Calu3 (cell line): ENCODE measurements around the gene FRMD6. TPM values are rescaled to one million over a fixed set of nuclear protein-coding genes. Genes with fewer than 3 reads are reported as not detected.

ENCODE experiments used
- Bru-seq: library from RNA; stranded (reverse); fragments of 400-500 nt; gene quantifications from one replicate; lab custom pipeline; 2021; lab: Mats Ljungman, UMichigan
- BruChase-seq, 2 experiments: library from RNA; stranded (reverse); fragments of 400-500 nt; gene quantifications; one replicate each; lab custom pipeline; 2021; lab: Mats Ljungman, UMichigan
- BruUV-seq: library from RNA; stranded (reverse); fragments of 400-500 nt; replicated peaks from 2 replicates; lab custom pipeline; 2021; lab: Mats Ljungman, UMichigan
- CTCF ChIA-PET: fragments of 300-600 bp; sonication (Branson Sonifier 250); formaldehyde crosslinking; loops from one replicate; lab custom pipeline; 2022; ENCODE audit warnings: antibody characterized with exemption; lab: Charles Lee
- DNase-seq: peaks from one replicate; pipeline ENCODE4 v3.0.0; 2022
- H3K27ac Mint-ChIP-seq: one replicate; pipeline ENCODE4 v1.8.0; 2022; ENCODE audit warnings: mixed read lengths; ENCODE audit not compliant: unreplicated experiment
- H3K27me3 Mint-ChIP-seq: one replicate; pipeline ENCODE4 v1.8.0; 2022; ENCODE audit warnings: mixed read lengths; ENCODE audit not compliant: unreplicated experiment
- H3K36me3 Mint-ChIP-seq: one replicate; pipeline ENCODE4 v1.8.0; 2022; ENCODE audit warnings: mild to moderate bottlenecking, moderate library complexity, mixed read lengths; ENCODE audit not compliant: insufficient read depth, unreplicated experiment
- H3K4me1 Mint-ChIP-seq: one replicate; pipeline ENCODE4 v1.8.0; 2022; ENCODE audit warnings: mild to moderate bottlenecking, low read depth, mixed read lengths; ENCODE audit not compliant: unreplicated experiment
- H3K4me3 Mint-ChIP-seq: one replicate; pipeline ENCODE4 v1.8.0; 2022; ENCODE audit warnings: mild to moderate bottlenecking, low read depth, moderate library complexity, mixed read lengths; ENCODE audit not compliant: unreplicated experiment
- H3K9me3 Mint-ChIP-seq: one replicate; pipeline ENCODE4 v1.8.0; 2022; ENCODE audit warnings: low read depth, mixed read lengths; ENCODE audit not compliant: unreplicated experiment
- intact Hi-C: fragments of 100-400 bp; cut with micrococcal nuclease; formaldehyde crosslinking; loops from one replicate; pipeline ENCODE4 v1.10.0; 2022; ENCODE audit not compliant: unreplicated experiment
- long read RNA-seq: library from polyadenylated mRNA; stranded (forward); transcript quantifications from one replicate; pipeline ENCODE4 v2.0.0, GENCODE V29; 2022
- total RNA-seq: library from RNA; stranded (reverse); gene quantifications from 2 replicates; pipeline ENCODE4 v1.2.3, GENCODE V29; 2022
- TF ChIP-seq, protein P1 (sequence below): fragments of 200-600 bp; IDR thresholded peaks from one replicate; pipeline ENCODE4 v1.8.0; 2022; ENCODE audit warnings: antibody characterized with exemption; ENCODE audit not compliant: unreplicated experiment

Gene FRMD6
- total RNA-seq, result 17.0 and 33.3 TPM in 2 replicates
- percentile 56 among the genes with signal in this experiment for Bru-seq, nascent RNA
- percentile 47 among the genes with signal in this experiment for BruChase-seq, experiment 1, labeled RNA remaining after a 6-hour chase
- percentile 56 among the genes with signal in this experiment for BruChase-seq, experiment 2, labeled RNA remaining after a 2-hour chase
- long read RNA-seq, partial matches to known transcripts, result 1 of 10 reads
- long read RNA-seq, other reads (novel, unspliced or antisense), result 7 of 10 reads

DNA sequence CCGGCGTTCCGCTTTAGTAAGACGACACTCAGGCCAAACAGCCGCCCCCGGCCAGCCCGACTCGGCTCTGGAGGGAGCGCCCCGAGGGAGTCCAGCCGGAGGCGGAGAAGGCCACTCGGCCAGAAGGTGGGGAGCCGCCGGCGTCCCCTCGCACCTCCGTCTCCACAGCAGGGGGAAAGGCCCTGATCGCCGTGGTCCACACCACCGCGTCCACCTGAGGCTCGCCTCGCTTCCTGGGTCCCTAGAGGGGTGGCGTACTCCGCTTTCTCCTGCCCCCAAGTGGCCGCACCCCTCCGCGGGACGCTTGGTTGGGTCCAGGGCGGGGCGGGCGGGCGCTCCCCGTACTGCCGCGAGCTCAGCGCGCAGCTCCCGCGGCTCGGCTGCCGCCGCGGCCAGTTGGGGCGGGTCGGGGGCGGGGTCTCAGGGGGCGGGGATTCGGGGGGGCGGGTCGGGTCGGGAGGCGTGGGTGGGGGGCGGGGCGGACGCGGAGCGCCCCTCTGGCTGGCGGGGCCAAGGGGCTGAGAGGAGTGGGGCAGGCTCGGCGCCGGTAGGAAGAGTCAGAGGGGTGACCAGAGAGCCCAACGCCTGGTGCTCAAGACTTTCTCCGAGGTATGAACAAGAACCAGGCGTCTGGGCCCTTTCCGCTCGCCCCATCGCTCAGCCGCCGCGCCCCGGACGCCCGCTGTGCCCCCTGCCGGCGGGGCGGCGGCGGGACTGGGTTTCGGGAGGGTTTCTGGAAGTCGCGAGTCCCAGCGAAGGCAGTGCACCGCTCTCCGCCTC, at the start of gene FRMD6:
Gene FRMD6, plus strand, starts transcription at position 523 of the 780 bp plus-strand sequence. CDS start 37,927 bp downstream, outside the sequence.
- Mint-ChIP-seq H3K27ac (peak within 1 kb of the TSS; percentile 58), H3K9me3 (no peaks in the 10 kb centered on the region), H3K4me3 (peak within 1 kb of the TSS; percentile 80), H3K36me3 (peaks cover 36% of the 10 kb centered on the region), H3K27me3 (no peaks in the 10 kb centered on the region), H3K4me1 (peaks cover 17% of the 10 kb centered on the region)
- peak; percentile 84 for DNase-seq
- BruUV-seq, result no TSS peak
- CTCF ChIA-PET, result interaction anchor here (0.6 to 2.6 kb wide), 16 partner anchors 18 to 418 kb away, joined by 3 to 17 read pairs (median 4); no protein-coding TSS in a partner anchor
- intact Hi-C loops, result loop anchor here (2.0 to 10.0 kb wide), 4 partner anchors 117 to 689 kb away; no protein-coding TSS in a partner anchor
- TF ChIP-seq, protein P1, sequence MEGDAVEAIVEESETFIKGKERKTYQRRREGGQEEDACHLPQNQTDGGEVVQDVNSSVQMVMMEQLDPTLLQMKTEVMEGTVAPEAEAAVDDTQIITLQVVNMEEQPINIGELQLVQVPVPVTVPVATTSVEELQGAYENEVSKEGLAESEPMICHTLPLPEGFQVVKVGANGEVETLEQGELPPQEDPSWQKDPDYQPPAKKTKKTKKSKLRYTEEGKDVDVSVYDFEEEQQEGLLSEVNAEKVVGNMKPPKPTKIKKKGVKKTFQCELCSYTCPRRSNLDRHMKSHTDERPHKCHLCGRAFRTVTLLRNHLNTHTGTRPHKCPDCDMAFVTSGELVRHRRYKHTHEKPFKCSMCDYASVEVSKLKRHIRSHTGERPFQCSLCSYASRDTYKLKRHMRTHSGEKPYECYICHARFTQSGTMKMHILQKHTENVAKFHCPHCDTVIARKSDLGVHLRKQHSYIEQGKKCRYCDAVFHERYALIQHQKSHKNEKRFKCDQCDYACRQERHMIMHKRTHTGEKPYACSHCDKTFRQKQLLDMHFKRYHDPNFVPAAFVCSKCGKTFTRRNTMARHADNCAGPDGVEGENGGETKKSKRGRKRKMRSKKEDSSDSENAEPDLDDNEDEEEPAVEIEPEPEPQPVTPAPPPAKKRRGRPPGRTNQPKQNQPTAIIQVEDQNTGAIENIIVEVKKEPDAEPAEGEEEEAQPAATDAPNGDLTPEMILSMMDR, result peak; percentile 55

GRCh38 chr14:51602310-51602709, 49.4 kb upstream of the FRMD6 start:
- no peak overlapping the region for H3K4me3 Mint-ChIP-seq
- BruUV-seq, result no TSS peak
- TF ChIP-seq, protein P1, result no peak
- DNase-seq, result no peak
- no peaks in the 10 kb centered on the region for H3K36me3 Mint-ChIP-seq
- no peaks in the 10 kb centered on the region for H3K4me1 Mint-ChIP-seq
- no peaks in the 10 kb centered on the region for H3K27me3 Mint-ChIP-seq
- no peak overlapping the region for H3K27ac Mint-ChIP-seq
- CTCF ChIA-PET, result no interaction called here
- no peaks in the 10 kb centered on the region for H3K9me3 Mint-ChIP-seq
- intact Hi-C loops, result no loop called here

DNA sequence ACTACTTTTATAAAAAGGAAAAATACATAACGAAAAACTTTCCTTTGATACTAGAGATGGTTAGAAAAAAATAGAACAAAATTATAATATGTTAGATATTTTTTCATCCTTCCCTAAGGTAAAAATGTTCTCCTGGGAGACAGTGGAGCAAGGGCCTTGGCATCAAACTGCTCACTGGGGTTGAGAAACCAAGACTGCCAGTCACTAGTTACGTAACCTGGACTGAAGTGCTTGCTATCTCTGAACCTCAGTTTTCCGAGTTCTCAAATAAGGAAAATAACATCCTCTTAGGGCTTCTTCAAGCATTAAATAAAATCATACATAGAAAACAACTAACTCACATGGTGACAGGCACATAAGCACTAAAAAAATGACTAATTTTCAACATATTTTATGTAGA, 48.2 kb upstream of the FRMD6 start:
- Mint-ChIP-seq H3K4me3 (no peak overlapping the region), H3K4me1 (no peaks in the 10 kb centered on the region), H3K27ac (no peak overlapping the region), H3K27me3 (no peaks in the 10 kb centered on the region), H3K9me3 (no peaks in the 10 kb centered on the region), H3K36me3 (no peaks in the 10 kb centered on the region)
- intact Hi-C loops, result no loop called here
- BruUV-seq, result no TSS peak
- no peak for DNase-seq
- TF ChIP-seq, protein P1, result no peak
- CTCF ChIA-PET, result no interaction called here

- intact Hi-C loops, result no loop called here
- CTCF ChIA-PET, result no interaction called here
- DNase-seq, result no peak
- BruUV-seq, result no TSS peak
- no peaks in the 10 kb centered on the region for H3K9me3 Mint-ChIP-seq
- TF ChIP-seq, protein P1, result no peak
- H3K27ac Mint-ChIP-seq, result no peak overlapping the region
- H3K4me1 Mint-ChIP-seq, result peaks cover 2% of the 10 kb centered on the region
- H3K4me3 Mint-ChIP-seq, result no peak overlapping the region
- no peaks in the 10 kb centered on the region for H3K36me3 Mint-ChIP-seq
- no peaks in the 10 kb centered on the region for H3K27me3 Mint-ChIP-seq
Measured at GRCh38 chr14:51604073-51604472, 47.6 kb upstream of the FRMD6 start.
